LHCN-M2 (cell line): ENCODE data around the gene CRADD. TPM values are rescaled to one million over a fixed set of nuclear protein-coding genes. Genes with fewer than 3 reads are reported as not detected.
"Not testable (repeated sequence)": the region's sequence is repeated elsewhere in the genome, so short reads cannot be mapped to it uniquely, and the experiment has no call there.

ENCODE experiments used
- DNase-seq: peaks from one replicate; pipeline ENCODE4 v3.0.0-alpha.2; 2012; ENCODE audit warnings: low read depth
- total RNA-seq: library from RNA; depleted of rRNA; stranded (reverse); fragments of >200 nt; gene quantifications from 2 replicates; pipeline ENCODE4 v1.2.3, GENCODE V29; 2014

The CRADD gene
- total RNA-seq, 1 experiment from 2014 or later, result 16.9 TPM

DNA sequence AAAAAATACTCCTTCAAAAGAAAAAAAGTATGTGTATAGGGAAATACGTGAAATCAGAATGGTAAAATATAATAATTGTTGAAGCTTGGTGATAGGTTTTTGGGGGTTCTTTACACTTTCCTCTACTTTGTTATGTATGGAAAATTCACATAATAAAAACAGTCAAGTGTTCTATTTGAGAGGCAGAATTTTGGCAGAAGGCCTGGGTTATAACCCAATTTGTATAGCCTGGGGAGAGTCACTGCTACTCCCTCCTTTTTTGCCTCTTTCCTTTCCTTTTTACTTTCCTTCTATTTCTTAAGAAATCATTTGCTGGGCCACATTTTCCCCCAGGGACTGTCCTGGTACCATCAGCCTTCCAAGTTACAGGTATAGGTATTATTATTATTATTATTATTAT lies 105.7 kb downstream of the CRADD start:
- DNase-seq, result no peak

DNA sequence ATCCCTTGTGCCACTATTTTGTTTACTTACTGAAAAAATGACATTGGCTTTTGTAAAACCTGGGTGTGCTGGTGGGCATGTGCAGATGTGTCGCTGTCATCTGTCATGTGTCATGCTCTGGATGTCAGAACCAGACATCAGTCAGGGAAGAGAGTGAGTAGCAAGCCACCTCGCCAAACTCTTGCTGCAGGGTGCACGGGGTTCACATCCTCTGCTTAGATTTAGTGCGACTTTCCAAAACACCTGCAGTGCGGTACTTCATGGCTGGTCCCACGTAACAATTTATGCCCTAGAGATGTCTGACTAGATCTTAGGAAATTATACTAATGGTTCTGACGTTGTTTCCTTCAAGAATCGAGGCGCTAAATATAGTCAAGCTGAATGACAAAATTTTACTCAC lies 106.7 kb downstream of the CRADD start:
- no peak for DNase-seq

DNA sequence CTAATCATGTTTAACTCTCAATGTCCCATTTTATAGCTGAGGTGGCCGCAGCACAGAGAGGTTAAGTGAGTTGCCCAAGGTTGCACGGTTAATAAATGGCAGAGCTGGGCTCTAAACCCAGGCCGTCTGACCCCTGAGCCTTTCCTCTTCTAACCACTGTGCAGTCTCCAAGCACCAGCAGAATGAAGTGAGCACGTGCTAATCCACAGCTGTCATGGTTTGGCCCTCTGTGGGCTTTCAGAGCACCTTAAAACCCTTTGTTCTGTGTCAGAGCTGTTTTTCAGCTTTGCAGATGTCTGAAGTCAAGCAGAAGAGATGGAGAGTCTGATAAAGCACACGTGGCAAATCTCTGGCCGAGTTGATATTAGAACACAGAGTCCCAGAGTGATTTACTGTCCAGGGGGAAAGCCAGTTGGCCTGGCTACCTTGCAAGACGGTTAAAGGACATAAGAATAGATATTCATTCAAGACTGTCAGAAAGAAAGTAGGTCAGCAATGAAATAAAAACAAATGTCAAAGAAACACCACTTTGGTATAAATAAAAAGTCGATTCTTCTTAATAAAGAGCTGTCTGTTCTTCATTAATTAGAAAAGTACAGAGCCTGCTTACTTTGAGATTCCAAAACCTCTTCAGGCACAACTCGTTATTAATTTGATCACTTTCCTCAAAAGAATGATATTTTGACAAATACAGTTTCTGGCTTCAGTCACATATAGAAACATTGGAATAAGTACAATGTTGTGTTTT lies 107.3 kb downstream of the CRADD start:
- peak; percentile 94 for DNase-seq

DNA sequence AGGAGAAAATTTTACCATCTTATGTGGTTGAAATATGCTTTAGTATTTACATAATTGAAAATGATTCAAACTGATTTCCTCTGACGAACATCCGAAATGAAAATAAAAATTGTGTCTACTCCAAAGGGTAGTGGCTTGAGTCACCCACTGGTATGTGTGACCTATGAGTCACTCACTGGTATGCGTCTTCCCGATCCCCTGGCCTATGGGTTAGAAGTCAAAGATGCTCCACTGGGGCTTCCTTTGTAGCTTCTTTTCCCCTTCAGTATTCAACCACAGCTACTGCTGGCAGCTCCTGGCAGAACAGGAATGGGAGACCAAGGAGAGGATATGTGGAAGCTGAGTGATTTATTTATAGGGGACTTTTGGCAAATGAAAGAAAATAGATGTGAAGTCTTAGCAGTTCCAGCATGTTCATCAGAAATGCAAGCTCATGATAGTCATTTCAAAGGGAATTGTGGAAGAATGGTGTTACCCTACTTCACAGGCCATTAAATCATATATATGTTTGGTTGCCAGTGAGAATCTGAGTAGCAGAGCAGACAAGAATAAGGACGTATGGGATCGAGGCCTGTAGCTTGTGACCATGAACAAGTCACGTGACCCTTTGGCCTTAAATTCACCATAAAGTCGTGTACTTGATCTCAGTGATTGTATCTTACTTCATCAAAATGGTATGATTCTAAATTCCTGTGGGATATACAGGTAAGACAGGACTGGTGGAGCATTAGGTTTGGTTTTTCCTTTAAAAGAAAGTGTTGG lies 108.3 kb downstream of the CRADD start:
- DNase-seq, result peak; percentile 98

DNA sequence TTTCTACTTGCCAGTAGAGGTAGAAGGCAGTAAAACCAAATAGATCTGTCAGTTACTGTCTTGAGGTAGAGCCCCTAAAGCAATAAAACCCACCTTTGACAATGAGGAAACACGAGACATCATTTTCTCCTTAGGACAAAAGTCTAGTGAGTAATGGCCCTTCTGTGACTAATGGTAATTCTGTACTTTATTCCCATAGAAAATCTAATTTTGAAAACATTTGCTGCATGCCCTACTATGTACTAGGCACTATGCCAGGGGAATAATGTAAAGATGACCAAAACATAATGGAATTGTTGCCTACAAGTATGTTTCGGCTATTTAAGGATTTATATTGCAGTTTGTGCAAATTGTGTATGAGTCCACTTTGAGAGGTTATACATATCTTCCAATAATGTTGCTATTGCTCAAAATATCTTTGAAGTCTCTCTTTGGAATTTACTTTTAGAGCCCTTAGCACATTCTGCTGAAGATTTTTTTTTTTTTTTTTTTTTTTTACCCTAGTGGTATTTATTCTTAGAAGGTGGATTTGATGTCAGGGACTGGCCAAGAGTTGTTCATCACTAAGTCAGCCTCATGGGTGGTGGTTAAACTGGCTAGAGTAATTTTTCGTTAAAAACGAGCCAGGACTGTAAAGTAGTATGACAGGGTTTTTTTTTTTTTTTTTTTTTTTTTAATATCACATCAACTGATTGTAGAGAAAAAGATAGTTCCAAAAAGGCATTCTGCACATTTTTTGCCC lies 109.7 kb downstream of the CRADD start:
- peak; percentile 49 for DNase-seq

DNA sequence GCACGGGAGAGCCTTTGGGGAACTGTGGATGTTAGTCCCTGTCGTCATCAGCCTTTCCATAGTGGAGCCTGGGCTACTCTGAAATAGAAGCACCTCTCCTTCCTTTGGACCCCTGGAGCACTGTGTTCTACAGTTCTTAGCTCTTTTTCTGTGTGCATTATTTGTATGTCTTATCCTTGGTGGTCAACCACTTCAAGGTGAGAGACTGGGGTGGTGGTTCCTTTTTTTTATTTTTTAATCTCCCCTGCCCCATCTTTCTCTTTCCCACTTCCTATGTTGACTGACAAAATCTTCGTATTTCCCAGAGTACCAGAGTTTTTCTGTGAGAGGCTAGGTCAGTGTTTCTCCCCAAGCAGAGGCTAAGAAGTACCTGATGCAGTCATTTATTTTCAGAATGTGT lies 111.7 kb downstream of the CRADD start:
- no peak for DNase-seq

DNA sequence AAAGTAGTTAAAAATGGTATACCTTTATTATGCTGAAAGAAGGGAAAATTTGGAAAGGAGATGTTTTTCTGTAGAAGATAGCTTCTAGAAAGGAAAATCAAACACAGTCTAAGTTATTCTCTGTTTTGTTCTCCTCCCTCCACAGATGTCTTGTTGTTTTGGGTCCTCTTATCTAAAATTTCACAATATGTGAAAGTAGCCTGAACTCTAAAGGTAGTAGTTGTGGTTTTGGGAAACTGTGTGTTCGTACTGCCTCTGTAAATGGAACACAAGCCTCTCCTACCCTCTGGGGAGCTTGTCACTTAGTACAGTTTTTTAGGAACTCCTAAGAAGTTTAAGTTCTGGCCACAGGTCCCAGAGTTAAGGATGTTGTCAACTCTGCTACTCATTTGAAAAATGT lies 112.6 kb downstream of the CRADD start:
- DNase-seq, result no peak

DNA sequence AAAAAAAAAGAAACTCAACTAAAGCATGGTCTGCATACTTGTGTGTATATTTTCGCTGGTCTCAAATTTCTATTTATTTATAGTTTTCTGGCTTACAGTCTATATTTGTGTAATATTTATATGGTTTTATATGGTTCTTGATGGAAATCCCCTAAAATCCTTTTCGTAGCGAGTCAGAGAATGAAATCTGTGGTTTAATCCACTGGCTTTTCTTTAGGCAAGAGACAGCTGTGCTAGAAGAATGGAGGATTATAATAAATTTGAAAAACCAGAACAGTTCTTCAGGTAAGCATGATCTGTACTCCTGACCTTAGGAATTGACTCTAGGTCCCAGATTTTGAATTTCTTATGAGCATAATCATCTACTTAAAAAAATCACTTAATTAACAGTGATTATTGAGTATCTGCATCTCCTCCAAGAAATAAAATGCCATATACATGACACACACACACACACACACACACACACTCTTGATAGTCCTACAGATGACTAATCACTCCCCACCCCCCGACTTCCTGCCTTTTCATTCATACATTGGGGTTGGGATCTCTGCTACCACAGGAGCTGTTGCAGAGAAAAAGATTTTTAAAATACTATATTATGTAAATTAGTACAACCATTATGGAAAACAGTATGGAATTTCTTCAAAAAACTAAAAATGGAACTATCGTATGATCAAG lies 113.4 kb downstream of the CRADD start:
- peak; percentile 89 for DNase-seq

DNA sequence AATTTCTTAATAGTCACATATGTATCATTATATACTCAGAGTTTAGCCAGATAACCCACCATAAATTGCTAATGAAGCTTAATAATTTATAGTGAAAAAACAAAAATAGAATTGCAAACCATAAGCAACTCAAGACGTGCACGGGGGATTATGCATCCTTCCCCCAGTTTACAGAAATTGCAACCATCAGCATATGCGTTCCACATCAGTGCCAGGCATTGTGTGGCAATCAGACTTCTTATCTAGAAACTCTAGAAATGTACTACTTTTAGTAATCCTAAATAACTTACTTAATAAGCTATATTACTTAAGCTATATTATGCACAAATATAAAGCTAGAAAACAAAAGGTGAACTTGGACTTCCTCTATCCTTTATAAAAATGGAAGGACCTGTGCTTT lies 115.8 kb downstream of the CRADD start:
- no peak for DNase-seq

DNA sequence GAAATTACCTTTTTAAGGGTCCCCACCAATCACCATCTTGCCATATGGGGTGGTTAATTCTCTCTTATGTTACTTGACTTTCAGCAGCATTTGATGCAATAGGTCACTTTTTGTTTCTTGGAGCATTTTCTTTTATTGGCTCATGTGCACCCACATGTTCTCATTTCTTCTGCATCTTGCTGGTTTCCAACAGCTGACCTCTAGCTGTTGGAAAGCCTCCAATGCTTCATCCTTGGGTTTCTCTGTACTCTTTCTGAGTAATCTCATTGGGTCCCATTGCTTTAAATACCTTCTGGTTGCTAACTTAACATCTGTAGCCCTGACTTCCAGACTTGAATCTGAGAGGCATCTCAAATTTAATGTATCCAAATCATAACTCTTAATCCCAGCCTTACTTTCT lies 116.8 kb downstream of the CRADD start:
- DNase-seq, result peak; percentile 93

DNA sequence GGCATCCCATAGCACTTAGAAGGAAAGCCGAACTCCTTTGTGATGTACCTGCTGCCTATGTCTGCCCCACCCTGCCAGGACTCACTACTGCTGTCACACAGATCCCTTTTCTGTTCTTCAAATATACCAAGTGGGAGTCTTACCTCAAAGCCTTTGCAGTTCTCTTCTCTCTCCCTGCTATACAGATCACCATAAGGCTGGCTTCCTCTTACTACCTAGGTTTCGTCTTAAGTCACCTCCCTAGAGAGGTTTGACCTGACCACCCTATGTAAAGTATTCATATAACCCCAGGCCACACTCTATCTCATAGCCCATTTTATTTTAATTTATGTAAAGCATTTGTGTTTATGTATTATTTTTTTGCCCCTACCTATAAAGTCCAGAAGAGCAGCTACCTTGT lies 117.6 kb downstream of the CRADD start:
- no peak for DNase-seq

DNA sequence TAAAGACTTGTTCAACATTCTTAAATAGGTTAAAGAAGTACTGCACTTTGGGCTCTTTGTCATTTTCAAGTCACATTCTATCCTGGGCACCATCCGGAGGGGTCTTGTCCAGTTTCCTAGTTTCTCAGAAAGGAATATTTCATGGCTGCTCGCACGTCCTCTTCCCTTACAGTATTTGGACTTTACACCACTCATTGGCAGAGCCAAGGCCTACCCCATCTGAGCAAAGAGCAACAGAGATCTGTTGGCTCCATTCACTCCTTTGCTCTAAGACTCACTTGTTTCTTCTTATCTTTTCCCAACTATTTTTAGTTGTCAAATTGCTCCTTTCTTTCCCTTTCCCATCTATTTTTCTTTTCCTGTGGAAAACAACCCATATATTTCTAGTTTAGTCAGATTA lies 118.2 kb downstream of the CRADD start:
- no peak for DNase-seq

DNA sequence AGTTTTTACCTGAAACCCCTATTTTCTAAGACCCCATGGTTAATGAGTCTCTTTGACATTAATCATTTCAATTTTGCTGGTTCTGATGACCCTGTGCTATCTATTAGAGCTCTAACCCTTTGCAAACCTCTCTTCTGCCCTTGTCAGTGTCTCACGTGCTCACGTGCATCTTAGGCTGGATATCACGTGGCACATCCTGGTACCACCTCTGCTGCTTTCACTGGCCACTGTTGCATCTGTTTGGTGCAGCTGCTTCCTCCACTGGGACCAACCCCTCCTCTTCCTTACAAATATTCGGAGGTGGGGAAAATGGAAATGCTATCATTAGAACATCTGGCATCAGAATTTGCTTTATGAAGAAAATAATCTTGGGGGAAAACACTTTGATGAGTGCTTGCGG lies 119.6 kb downstream of the CRADD start:
- DNase-seq, result no peak

DNA sequence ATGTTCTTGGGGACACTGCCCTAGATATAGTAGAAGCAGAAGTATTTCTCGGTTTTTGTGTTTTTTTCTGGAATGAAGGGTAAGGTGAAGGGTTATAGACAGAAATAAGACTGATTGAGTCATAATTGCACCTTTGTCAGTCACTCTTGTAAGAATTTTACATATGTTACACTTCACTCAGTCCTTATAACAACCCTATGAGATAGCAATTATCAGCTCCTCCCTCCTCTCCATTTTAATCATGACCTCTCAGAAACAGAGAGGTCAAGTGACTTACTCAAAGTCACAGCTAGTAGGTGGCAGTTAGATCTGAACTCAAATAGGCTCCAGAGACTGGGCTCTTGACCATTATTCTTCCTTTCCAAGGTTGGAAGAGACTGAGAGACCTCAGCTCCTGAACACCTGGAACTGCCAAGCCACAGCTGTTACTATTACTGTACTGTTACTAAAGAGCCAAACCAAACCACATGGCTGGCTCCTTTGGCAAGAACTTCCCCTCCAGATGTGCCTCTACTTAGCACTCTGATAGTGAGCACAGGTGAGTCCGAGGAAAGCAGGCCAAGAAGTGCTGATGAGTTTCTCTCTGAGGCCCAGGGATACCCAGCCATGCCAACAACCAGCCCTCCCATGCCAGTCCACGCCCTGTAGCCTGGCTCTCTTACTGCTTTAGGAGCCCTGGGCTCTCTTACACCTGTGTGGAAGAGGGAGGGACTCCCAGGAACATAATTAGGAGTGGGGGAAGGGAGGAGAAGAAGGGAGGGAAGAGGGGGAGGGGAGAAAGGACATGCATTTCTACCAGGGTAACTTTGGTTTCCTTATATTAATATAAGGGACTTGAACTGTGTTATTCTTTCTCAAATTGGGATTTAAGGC lies 121.3 kb downstream of the CRADD start:
- no peak for DNase-seq

DNA sequence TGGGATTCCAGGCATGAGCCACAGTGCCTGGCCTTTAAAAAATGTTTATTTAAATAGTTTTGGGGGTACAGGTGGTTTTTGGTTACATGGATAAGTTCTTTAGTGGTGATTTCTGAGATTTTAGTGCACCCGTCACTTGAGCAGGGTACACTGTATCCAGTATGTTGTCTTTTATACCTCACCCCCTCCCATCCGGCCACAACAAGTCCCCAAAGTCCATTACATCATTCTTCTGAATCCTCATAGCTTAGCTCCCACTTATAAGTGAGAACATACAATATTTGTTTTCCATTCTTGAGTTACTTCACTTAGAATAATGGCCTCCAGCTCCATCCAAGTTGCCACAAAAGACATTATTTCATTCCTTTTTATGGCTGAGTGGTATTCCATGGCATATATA lies 124.5 kb downstream of the CRADD start:
- not testable (repeated sequence) for DNase-seq

DNA sequence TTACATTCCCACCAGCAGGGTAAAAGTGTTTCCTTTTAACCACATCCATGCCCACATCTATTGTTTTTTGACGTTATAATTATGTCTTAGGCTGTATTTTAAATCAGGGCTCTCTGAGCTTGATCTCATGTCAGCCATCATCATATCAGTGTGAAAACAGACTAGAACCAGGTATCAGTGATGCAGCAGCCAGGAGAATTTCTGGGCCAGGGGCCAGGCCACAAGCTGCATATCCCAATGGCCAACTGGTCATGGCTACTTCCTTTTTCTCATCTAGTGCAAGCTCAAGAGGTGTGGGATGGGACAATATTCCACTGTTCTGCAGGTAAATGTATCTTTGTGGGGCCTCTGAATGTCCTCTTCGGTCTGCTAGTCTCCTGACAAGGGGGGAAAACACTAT lies 125.1 kb downstream of the CRADD start:
- DNase-seq, result no peak

DNA sequence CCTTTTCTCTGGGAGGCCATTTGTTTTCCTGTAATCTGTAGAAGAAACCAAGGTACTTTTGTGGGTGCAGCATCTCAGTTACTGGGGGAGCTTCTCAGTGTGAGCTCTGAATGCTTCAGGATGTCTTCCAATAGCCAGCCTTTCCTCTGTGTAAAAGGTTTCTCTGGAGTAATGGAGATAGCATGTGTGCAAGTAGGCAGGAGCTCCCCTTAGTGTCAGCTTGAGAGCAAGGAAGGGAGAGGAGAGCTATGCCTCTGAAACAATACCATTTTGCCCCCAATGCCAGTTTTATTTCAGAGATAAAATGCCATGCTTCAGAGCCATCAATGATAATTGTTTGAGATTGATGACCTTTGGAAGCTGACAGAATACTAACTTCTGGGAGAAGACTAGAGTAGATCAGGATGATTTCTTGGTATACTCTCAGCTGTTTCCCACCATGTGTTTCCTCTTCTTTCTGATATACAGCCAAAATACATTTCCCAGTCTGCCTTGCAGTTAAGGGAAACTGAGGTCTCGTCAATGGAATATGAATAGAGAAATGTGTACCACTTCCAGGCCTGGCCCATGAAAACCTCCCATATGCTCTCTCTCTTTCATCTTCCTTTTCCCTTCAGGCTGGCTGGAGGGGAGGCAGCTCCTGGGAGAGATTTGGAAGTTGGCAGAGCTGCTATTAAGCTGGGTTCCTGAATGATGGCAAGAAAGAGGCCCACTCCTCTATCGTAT lies 125.7 kb downstream of the CRADD start:
- DNase-seq, result peak; percentile 75

DNA sequence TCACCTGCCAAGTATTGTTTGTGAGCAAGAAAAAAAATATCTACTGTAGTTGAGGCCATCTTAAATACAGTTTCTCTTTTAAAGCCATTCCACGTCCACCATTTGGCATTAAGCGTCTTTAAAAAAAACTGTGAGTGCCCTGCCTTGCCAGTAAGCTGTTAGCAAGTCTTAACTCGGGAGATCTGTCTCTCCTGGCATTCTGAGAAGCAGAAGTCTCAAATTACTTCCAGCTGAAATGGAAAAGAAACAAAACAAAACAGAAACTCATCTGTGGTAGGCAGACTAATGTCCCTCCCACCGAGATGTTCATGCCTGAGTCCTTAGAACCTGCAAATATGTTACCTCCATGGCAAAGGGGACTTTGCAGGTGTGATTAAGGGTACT lies 126.2 kb downstream of the CRADD start:
- peak; percentile 86 for DNase-seq

DNA sequence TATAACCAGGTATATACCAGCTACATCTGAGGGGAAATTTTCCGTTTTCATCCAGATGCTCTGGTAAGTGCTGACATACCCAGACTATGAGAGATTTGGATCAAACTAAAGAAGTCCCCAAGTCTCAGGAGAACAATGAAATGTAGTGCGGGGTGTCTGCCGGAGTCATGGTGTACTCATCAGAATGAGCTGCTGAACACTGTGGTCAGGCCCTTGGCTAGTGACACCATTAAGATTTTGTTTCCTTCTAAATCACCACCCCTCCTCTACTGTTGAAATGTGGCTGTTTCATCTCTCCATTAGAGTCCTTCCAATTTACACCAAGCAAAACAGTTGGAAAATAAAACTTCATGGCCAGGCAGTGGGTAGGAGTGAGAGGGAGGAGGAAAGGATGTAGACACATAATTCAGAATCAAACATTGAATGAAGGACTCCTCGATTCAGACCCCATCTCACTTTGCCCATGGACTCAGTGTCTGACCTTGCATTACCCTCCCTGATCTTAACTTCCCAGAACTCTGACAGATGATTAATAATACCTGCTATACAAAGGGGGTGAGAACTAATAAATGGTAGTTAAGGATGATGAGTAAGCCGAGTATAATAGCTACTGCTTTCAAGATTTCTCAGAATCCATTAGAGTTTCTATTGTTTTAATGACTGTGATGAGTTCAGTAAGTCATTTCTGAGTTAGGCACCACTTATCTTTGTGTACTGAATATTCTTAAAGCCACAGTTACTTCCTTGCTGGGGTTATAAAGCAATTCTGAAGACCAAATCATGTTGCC lies 127.4 kb downstream of the CRADD start:
- DNase-seq, result peak; percentile 76
